Measurements from ENCODE around the gene LAMA2. TPM values are rescaled to one million over a fixed set of nuclear protein-coding genes. Genes with fewer than 3 reads are reported as not detected.

LAMA2 gene
- 0.28 TPM for total RNA-seq (2021; ENCODE audit: unreplicated experiment)
- 0.22 TPM for polyA plus RNA-seq (2012; ENCODE audit: insufficient read length)
- Bru-seq, nascent RNA, result percentile 14 among the genes with signal in this experiment
- percentile 8 among the genes with signal in this experiment for BruChase-seq, experiment 1, labeled RNA remaining after a 2-hour chase
- percentile 10 among the genes with signal in this experiment for BruChase-seq, experiment 2, labeled RNA remaining after a 6-hour chase
- long read RNA-seq, partial matches to known transcripts, result 2 of 4 reads
- long read RNA-seq, other reads (novel, unspliced or antisense), result 2 of 4 reads

GRCh38 chr6:128882991-128883611 is at the start of gene LAMA2:
Gene LAMA2, plus strand, starts transcription at chr6:128883138. Its CDS starts 108 bp downstream, at chr6:128883246.
- ChIA-PET CTCF (no interaction called here), POLR2A (no interaction called here)
- DNase-seq (ENCODE audit: low read depth, low spot score) (no peak), ATAC-seq (no peak)
- Histone ChIP-seq H3K27me3 (ENCODE audit: control insufficient read depth, insufficient read depth, low read length) (no peaks in the 10 kb centered on the region), H3K27ac (ENCODE audit: low read length) (no peak within 1 kb of the TSS), H3K36me3 (ENCODE audit: control insufficient read depth, insufficient read depth, low read length) (no peaks in the 10 kb centered on the region), H3K9me3 (ENCODE audit: control insufficient read depth, insufficient read depth, low read depth, low read length) (no peaks in the 10 kb centered on the region), H3K4me3 (ENCODE audit: low read depth in 2 of 2, low read length in 2 of 2) (no peak within 1 kb of the TSS), H3K4me1 (ENCODE audit: control insufficient read depth, insufficient read depth, low read length) (no peaks in the 10 kb centered on the region)
- in situ Hi-C loops (cut with HindIII; ENCODE audit: low pct_unique_long_range_greater_than_20kb, low sequenced_read_pairs) (no loop called here), intact Hi-C loops (cut with micrococcal nuclease; ENCODE audit: unreplicated experiment) (no loop called here)
- no TSS peak for BruUV-seq (replicated peaks)
- TF ChIP-seq SIN3A (IDR thresholded peaks at IDR 0.05; ENCODE audit: borderline replicate concordance, insufficient read depth, low read depth, low read length) (no peak), REST (IDR thresholded peaks at IDR 0.05; ENCODE audit: insufficient read depth in 1 of 2, low read depth in 2 of 2, low read length in 1 of 2) (no peak), TCF7L2 (IDR thresholded peaks at IDR 0.05; ENCODE audit: low read depth, low read length) (no peak), CTCF (IDR thresholded peaks at IDR 0.05) (no peak), POLR2AphosphoS5 (IDR thresholded peaks at IDR 0.05; ENCODE audit: low read depth, low read length) (no peak)

GRCh38 chr6:128836761-128837160 is 46.2 kb upstream of the LAMA2 start:
- no peaks in the 10 kb centered on the region for H3K27me3 ChIP-seq (ENCODE audit: control insufficient read depth, insufficient read depth, low read length)
- in situ Hi-C loops (cut with HindIII; ENCODE audit: low pct_unique_long_range_greater_than_20kb, low sequenced_read_pairs) (no loop called here), intact Hi-C loops (cut with micrococcal nuclease; ENCODE audit: unreplicated experiment) (no loop called here)
- no peaks in the 10 kb centered on the region for H3K36me3 ChIP-seq (ENCODE audit: control insufficient read depth, insufficient read depth, low read length)
- ChIA-PET POLR2A (no interaction called here), CTCF (no interaction called here)
- no peak overlapping the region for H3K4me3 ChIP-seq (ENCODE audit: low read depth in 2 of 2, low read length in 2 of 2)
- no peak overlapping the region for H3K27ac ChIP-seq (ENCODE audit: low read length)
- ATAC-seq (no peak), DNase-seq (ENCODE audit: low read depth, low spot score) (no peak)
- TF ChIP-seq SIN3A (IDR thresholded peaks at IDR 0.05; ENCODE audit: borderline replicate concordance, insufficient read depth, low read depth, low read length), result no peak
- no peaks in the 10 kb centered on the region for H3K4me1 ChIP-seq (ENCODE audit: control insufficient read depth, insufficient read depth, low read length)
- BruUV-seq (replicated peaks), result no TSS peak
- H3K9me3 ChIP-seq (ENCODE audit: control insufficient read depth, insufficient read depth, low read depth, low read length), result no peaks in the 10 kb centered on the region

- no peak for ATAC-seq
- in situ Hi-C loops (cut with HindIII; ENCODE audit: low pct_unique_long_range_greater_than_20kb, low sequenced_read_pairs), result no loop called here
- ChIA-PET CTCF (no interaction called here), POLR2A (no interaction called here)
- no peak overlapping the region for H3K27ac ChIP-seq (ENCODE audit: low read length)
- no peak overlapping the region for H3K4me3 ChIP-seq (ENCODE audit: low read depth in 2 of 2, low read length in 2 of 2)
- no peaks in the 10 kb centered on the region for H3K4me1 ChIP-seq (ENCODE audit: control insufficient read depth, insufficient read depth, low read length)
- TF ChIP-seq TCF7L2 (IDR thresholded peaks at IDR 0.05; ENCODE audit: low read depth, low read length) (no peak), REST (IDR thresholded peaks at IDR 0.05; ENCODE audit: insufficient read depth in 1 of 2, low read depth in 2 of 2, low read length in 1 of 2) (no peak), POLR2AphosphoS5 (IDR thresholded peaks at IDR 0.05; ENCODE audit: low read depth, low read length) (no peak), CTCF (IDR thresholded peaks at IDR 0.05) (no peak), SIN3A (IDR thresholded peaks at IDR 0.05; ENCODE audit: borderline replicate concordance, insufficient read depth, low read depth, low read length) (no peak)
- H3K9me3 ChIP-seq (ENCODE audit: control insufficient read depth, insufficient read depth, low read depth, low read length), result no peaks in the 10 kb centered on the region
- intact Hi-C loops (cut with micrococcal nuclease; ENCODE audit: unreplicated experiment), result no loop called here
- H3K27me3 ChIP-seq (ENCODE audit: control insufficient read depth, insufficient read depth, low read length), result no peaks in the 10 kb centered on the region
- H3K36me3 ChIP-seq (ENCODE audit: control insufficient read depth, insufficient read depth, low read length), result no peaks in the 10 kb centered on the region
- DNase-seq (ENCODE audit: low read depth, low spot score), result no peak
- BruUV-seq (replicated peaks), result no TSS peak
Observed at GRCh38 chr6:128841518-128841917, 41.4 kb upstream of the LAMA2 start.
